Activated T-cell treated with anti-CD3 and anti-CD28 coated beads, Interleukin-2, amount 50 U/mL, for 4 hours (primary cell): Measurements from ENCODE around the gene ITIH4. TPM values are rescaled to one million over a fixed set of nuclear protein-coding genes. Genes with fewer than 3 reads are reported as not detected.

Experiments used
- ATAC-seq, 2 donors: fragments of 200-7000 bp; cut with Tn5 transposase; one replicate each; pipeline ENCODE4 v1.10.0; 2021
- DNase-seq: peaks from one replicate; pipeline ENCODE4 v3.0.0-alpha.2; 2020
- H3K27me3 Mint-ChIP-seq: one replicate; pipeline ENCODE4 v1.8.0; 2021; ENCODE audit warnings: low read depth, mixed read lengths
- H3K36me3 Mint-ChIP-seq: one replicate; pipeline ENCODE4 v1.8.0; 2022; ENCODE audit warnings: mixed read lengths; ENCODE audit not compliant: insufficient read depth
- H3K4me1 Mint-ChIP-seq: one replicate; pipeline ENCODE4 v1.8.0; 2021; ENCODE audit warnings: low read depth, mixed read lengths
- H3K4me3 Mint-ChIP-seq: one replicate; pipeline ENCODE4 v1.8.0; 2021; ENCODE audit warnings: mild to moderate bottlenecking, moderate library complexity, mixed read lengths
- H3K9me3 Mint-ChIP-seq: one replicate; pipeline ENCODE4 v1.8.0; 2021; ENCODE audit warnings: mixed read lengths
- total RNA-seq, 3 donors: library from RNA; stranded (reverse); gene quantifications; one replicate each; pipeline ENCODE4 v1.2.1, GENCODE V29; 2021

ITIH4 gene
- total RNA-seq, 3 donors from 2014 or later = 6.9 to 8.2 (median 8.0) TPM

GRCh38 chr3:52844290-52844975 lies 14.0 kb upstream of the ITIH4 start:
- Mint-ChIP-seq H3K9me3 (no peaks in the 10 kb centered on the region), H3K4me3 (no peak overlapping the region), H3K27me3 (no peaks in the 10 kb centered on the region), H3K4me1 (peaks cover 7% of the 10 kb centered on the region), H3K36me3 (peaks cover 14% of the 10 kb centered on the region)
- DNase-seq (no peak), ATAC-seq (no peak)

GRCh38 chr3:52843881-52844280 lies 13.4 kb upstream of the ITIH4 start:
- Mint-ChIP-seq H3K4me1 (peaks cover 13% of the 10 kb centered on the region), H3K36me3 (peaks cover 10% of the 10 kb centered on the region), H3K4me3 (no peak overlapping the region), H3K27me3 (no peaks in the 10 kb centered on the region), H3K9me3 (no peaks in the 10 kb centered on the region)
- ATAC-seq (no peak), DNase-seq (no peak)

GRCh38 chr3:52843108-52843865 lies 12.8 kb upstream of the ITIH4 start:
- no peak overlapping the region for H3K4me3 Mint-ChIP-seq
- H3K36me3 Mint-ChIP-seq = peaks cover 9% of the 10 kb centered on the region
- H3K9me3 Mint-ChIP-seq = no peaks in the 10 kb centered on the region
- no peak for ATAC-seq
- DNase-seq = no peak
- H3K4me1 Mint-ChIP-seq = peaks cover 19% of the 10 kb centered on the region
- no peaks in the 10 kb centered on the region for H3K27me3 Mint-ChIP-seq

- peaks cover 9% of the 10 kb centered on the region for H3K36me3 Mint-ChIP-seq
- peaks cover 27% of the 10 kb centered on the region for H3K4me1 Mint-ChIP-seq
- DNase-seq (no peak), ATAC-seq (no peak)
- H3K27me3 Mint-ChIP-seq = no peaks in the 10 kb centered on the region
- H3K9me3 Mint-ChIP-seq = no peaks in the 10 kb centered on the region
- no peak overlapping the region for H3K4me3 Mint-ChIP-seq
Measured at GRCh38 chr3:52842424-52842823, 12.0 kb upstream of the ITIH4 start.

GRCh38 chr3:52841981-52842340 lies 11.5 kb upstream of the ITIH4 start:
- H3K9me3 Mint-ChIP-seq = no peaks in the 10 kb centered on the region
- no peak for ATAC-seq

GRCh38 chr3:52841211-52841980 lies 10.9 kb upstream of the ITIH4 start:
- Mint-ChIP-seq H3K4me1 (peaks cover 31% of the 10 kb centered on the region), H3K27me3 (no peaks in the 10 kb centered on the region), H3K36me3 (peaks cover 13% of the 10 kb centered on the region), H3K4me3 (no peak overlapping the region), H3K9me3 (no peaks in the 10 kb centered on the region)
- DNase-seq = no peak
- ATAC-seq = no peak

More at GRCh38 chr3:52841981-52842340, 11.5 kb upstream of the ITIH4 start:
- H3K4me3 Mint-ChIP-seq = no peak overlapping the region
- no peaks in the 10 kb centered on the region for H3K27me3 Mint-ChIP-seq
- peaks cover 29% of the 10 kb centered on the region for H3K4me1 Mint-ChIP-seq
- no peak for DNase-seq
- H3K36me3 Mint-ChIP-seq = peaks cover 9% of the 10 kb centered on the region

GRCh38 chr3:52839892-52840545 lies 9.5 kb upstream of the ITIH4 start:
- Mint-ChIP-seq H3K36me3 (peaks cover 14% of the 10 kb centered on the region), H3K9me3 (no peaks in the 10 kb centered on the region), H3K27me3 (no peaks in the 10 kb centered on the region), H3K4me1 (peaks cover 31% of the 10 kb centered on the region), H3K4me3 (no peak overlapping the region)
- ATAC-seq (no peak), DNase-seq (no peak)

GRCh38 chr3:52839268-52839575 lies 8.8 kb upstream of the ITIH4 start:
- Mint-ChIP-seq H3K4me3 (no peak overlapping the region), H3K9me3 (no peaks in the 10 kb centered on the region), H3K27me3 (no peaks in the 10 kb centered on the region), H3K4me1 (peaks cover 31% of the 10 kb centered on the region), H3K36me3 (peaks cover 12% of the 10 kb centered on the region)
- ATAC-seq = no peak
- DNase-seq = no peak

- Mint-ChIP-seq H3K27me3 (no peaks in the 10 kb centered on the region), H3K9me3 (no peaks in the 10 kb centered on the region), H3K4me3 (no peak overlapping the region), H3K36me3 (peaks cover 12% of the 10 kb centered on the region), H3K4me1 (peaks cover 31% of the 10 kb centered on the region)
- no peak for DNase-seq
- peak in 1 of 2 donors; percentile 38 for ATAC-seq
Measured at GRCh38 chr3:52838561-52839267, 8.2 kb upstream of the ITIH4 start.

GRCh38 chr3:52836986-52837385 lies 6.5 kb upstream of the ITIH4 start:
- H3K4me1 Mint-ChIP-seq = peaks cover 31% of the 10 kb centered on the region
- no peaks in the 10 kb centered on the region for H3K27me3 Mint-ChIP-seq
- H3K9me3 Mint-ChIP-seq = no peaks in the 10 kb centered on the region
- DNase-seq = no peak
- H3K4me3 Mint-ChIP-seq = no peak overlapping the region
- H3K36me3 Mint-ChIP-seq = peaks cover 11% of the 10 kb centered on the region
- ATAC-seq = no peak

GRCh38 chr3:52836471-52836845 lies 6.0 kb upstream of the ITIH4 start:
- Mint-ChIP-seq H3K36me3 (peaks cover 11% of the 10 kb centered on the region), H3K27me3 (no peaks in the 10 kb centered on the region), H3K4me1 (peaks cover 31% of the 10 kb centered on the region), H3K4me3 (no peak overlapping the region), H3K9me3 (no peaks in the 10 kb centered on the region)
- DNase-seq (no peak), ATAC-seq (no peak)

GRCh38 chr3:52835766-52836470 lies 5.4 kb upstream of the ITIH4 start:
- no peaks in the 10 kb centered on the region for H3K9me3 Mint-ChIP-seq
- no peak overlapping the region for H3K4me3 Mint-ChIP-seq
- no peak for DNase-seq
- no peaks in the 10 kb centered on the region for H3K27me3 Mint-ChIP-seq
- no peak for ATAC-seq
- H3K4me1 Mint-ChIP-seq = peaks cover 31% of the 10 kb centered on the region
- peaks cover 9% of the 10 kb centered on the region for H3K36me3 Mint-ChIP-seq

- Mint-ChIP-seq H3K36me3 (peaks cover 6% of the 10 kb centered on the region), H3K4me3 (no peak within 1 kb of the TSS), H3K4me1 (peaks cover 28% of the 10 kb centered on the region), H3K9me3 (no peaks in the 10 kb centered on the region), H3K27me3 (no peaks in the 10 kb centered on the region)
- ATAC-seq (no peak), DNase-seq (no peak)
Measured at GRCh38 chr3:52834871-52835501, 4.5 kb upstream of the ITIH4 start, which contains the start of gene MUSTN1. TSS of gene MUSTN1 (minus strand) at chr3:52835019. CDS start at chr3:52834948, 71 bp downstream.
